Spinal cord (tissue), 10 donors: ENCODE data around the gene ADAMTS10. TPM values are rescaled to one million over a fixed set of nuclear protein-coding genes. Genes with fewer than 3 reads are reported as not detected.

Experiments used
- DNase-seq, 6 donors: peaks; one replicate each; pipeline versions ENCODE4 v3.0.0 to v3.0.0-alpha.2; 2013 to 2015; ENCODE audit warnings: low spot score in 6 of 6, low read depth in 4 of 6
- H3K27ac ChIP-seq: one replicate; pipeline ENCODE4 v1.5.1; 2013; ENCODE audit warnings: low read depth, low read length, control low read depth
- H3K27me3 ChIP-seq: one replicate; pipeline ENCODE4 v1.6.1; 2013; ENCODE audit warnings: low read length; ENCODE audit not compliant: control insufficient read depth, insufficient read depth
- H3K36me3 ChIP-seq: one replicate; pipeline ENCODE4 v1.6.1; 2013; ENCODE audit warnings: low read length; ENCODE audit not compliant: control insufficient read depth, insufficient read depth
- H3K4me1 ChIP-seq: one replicate; pipeline ENCODE4 v1.6.1; 2013; ENCODE audit warnings: low read length; ENCODE audit not compliant: control insufficient read depth, insufficient read depth
- H3K4me3 ChIP-seq: one replicate; pipeline ENCODE4 v1.5.1; 2013; ENCODE audit warnings: low read depth, low read length, control low read depth
- H3K9me3 ChIP-seq: one replicate; pipeline ENCODE4 v1.6.1; 2013; ENCODE audit warnings: low read length; ENCODE audit not compliant: control insufficient read depth, insufficient read depth
- WGBS: methylation state at CpG from one replicate; pipeline ENCODE4 v1.1.5; 2013; ENCODE audit warnings: missing lambda C conversion rate; ENCODE audit not compliant: insufficient coverage; 5-methylcytosine and 5-hydroxymethylcytosine counted together
- polyA plus RNA-seq, 2 donors: library from polyadenylated mRNA; unstranded; fragments of 120-200 nt; gene quantifications; one replicate each; pipeline ENCODE4 v1.2.1, GENCODE V29; 2013; ENCODE audit not compliant: insufficient read length in 2 of 2
- total RNA-seq, 2 donors: library from RNA; depleted of rRNA in 1 of 2; stranded (reverse); fragments of 120-200 nt in 1 of 2; fragments of >200 nt in 1 of 2; gene quantifications; one replicate each; pipeline versions ENCODE4 v1.2.3 to v1.2.4, GENCODE V29; 2013 to 2014
- donor health status: healthy.

Gene ADAMTS10
- total and polyA plus RNA-seq, 4 donors: 32.2 to 115 (median 83.5) TPM

GRCh38 chr19:8552810-8553209 is 57.7 kb downstream of the ADAMTS10 start:
- peak in 2 of 6 donors; percentile 8 to 73 for DNase-seq
- H3K27ac ChIP-seq: no peak overlapping the region
- no peak overlapping the region for H3K4me3 ChIP-seq
- H3K27me3 ChIP-seq: no peaks in the 10 kb centered on the region
- 53% methylated on average over 10 of the region's 10 CpGs for WGBS
- peaks cover 11% of the 10 kb centered on the region for H3K36me3 ChIP-seq
- no peaks in the 10 kb centered on the region for H3K9me3 ChIP-seq
- no peaks in the 10 kb centered on the region for H3K4me1 ChIP-seq

GRCh38 chr19:8550070-8550469 is 60.4 kb downstream of the ADAMTS10 start:
- no peak overlapping the region for H3K4me3 ChIP-seq
- no peak overlapping the region for H3K27ac ChIP-seq
- H3K27me3 ChIP-seq: no peaks in the 10 kb centered on the region
- no peaks in the 10 kb centered on the region for H3K4me1 ChIP-seq
- 90% methylated on average over 15 of the region's 15 CpGs for WGBS
- H3K9me3 ChIP-seq: no peaks in the 10 kb centered on the region
- no peak for DNase-seq
- peaks cover 14% of the 10 kb centered on the region for H3K36me3 ChIP-seq

GRCh38 chr19:8545743-8546142 is 64.8 kb downstream of the ADAMTS10 start:
- no peak for DNase-seq
- H3K36me3 ChIP-seq: peaks cover 18% of the 10 kb centered on the region

GRCh38 chr19:8544168-8544567 is 66.3 kb downstream of the ADAMTS10 start:
- Histone ChIP-seq H3K4me1 (no peaks in the 10 kb centered on the region), H3K27me3 (no peaks in the 10 kb centered on the region), H3K36me3 (peaks cover 16% of the 10 kb centered on the region), H3K4me3 (no peak overlapping the region), H3K9me3 (no peaks in the 10 kb centered on the region), H3K27ac (no peak overlapping the region)
- no peak for DNase-seq
- 94% methylated on average over 20 of the region's 20 CpGs for WGBS

More at GRCh38 chr19:8545743-8546142, 64.8 kb downstream of the ADAMTS10 start:
- no peaks in the 10 kb centered on the region for H3K9me3 ChIP-seq
- WGBS: 93% methylated on average over 3 of the region's 8 CpGs
- H3K27ac ChIP-seq: no peak overlapping the region
- H3K27me3 ChIP-seq: no peaks in the 10 kb centered on the region
- H3K4me1 ChIP-seq: no peaks in the 10 kb centered on the region
- no peak overlapping the region for H3K4me3 ChIP-seq

GRCh38 chr19:8539621-8540149 is 70.8 kb downstream of the ADAMTS10 start:
- Histone ChIP-seq H3K27me3 (no peaks in the 10 kb centered on the region), H3K9me3 (no peaks in the 10 kb centered on the region), H3K4me3 (no peak overlapping the region), H3K36me3 (peaks cover 6% of the 10 kb centered on the region), H3K4me1 (no peaks in the 10 kb centered on the region), H3K27ac (no peak overlapping the region)
- 94% methylated on average over 12 of the region's 12 CpGs for WGBS
- DNase-seq: no peak

GRCh38 chr19:8537099-8537498 is 73.4 kb downstream of the ADAMTS10 start:
- DNase-seq: no peak
- no peaks in the 10 kb centered on the region for H3K9me3 ChIP-seq
- WGBS: no CpG with 5 or more reads among the region's 3 CpGs
- no peak overlapping the region for H3K4me3 ChIP-seq
- no peak overlapping the region for H3K27ac ChIP-seq
- H3K36me3 ChIP-seq: peaks cover 2% of the 10 kb centered on the region
- H3K4me1 ChIP-seq: no peaks in the 10 kb centered on the region
- no peaks in the 10 kb centered on the region for H3K27me3 ChIP-seq

- no peaks in the 10 kb centered on the region for H3K4me1 ChIP-seq
These were observed 74.2 kb downstream of the ADAMTS10 start for GRCh38 chr19:8536282-8536681.

GRCh38 chr19:8532225-8532624 is 78.3 kb downstream of the ADAMTS10 start:
- 67% methylated on average over 1 of the region's 2 CpGs for WGBS
- no peaks in the 10 kb centered on the region for H3K27me3 ChIP-seq
- no peak for DNase-seq
- H3K36me3 ChIP-seq: peaks cover 8% of the 10 kb centered on the region
- H3K4me3 ChIP-seq: no peak overlapping the region
- H3K9me3 ChIP-seq: no peaks in the 10 kb centered on the region
- H3K4me1 ChIP-seq: peaks cover 2% of the 10 kb centered on the region
- no peak overlapping the region for H3K27ac ChIP-seq

More at GRCh38 chr19:8536282-8536681, 74.2 kb downstream of the ADAMTS10 start:
- DNase-seq: no peak
- no peaks in the 10 kb centered on the region for H3K9me3 ChIP-seq
- H3K36me3 ChIP-seq: peaks cover 2% of the 10 kb centered on the region
- no peak overlapping the region for H3K27ac ChIP-seq
- H3K4me3 ChIP-seq: no peak overlapping the region
- 80% methylated on average over 21 of the region's 22 CpGs for WGBS
- H3K27me3 ChIP-seq: no peaks in the 10 kb centered on the region

- Histone ChIP-seq H3K4me3 (no peak overlapping the region), H3K27ac (no peak overlapping the region), H3K4me1 (peaks cover 9% of the 10 kb centered on the region), H3K27me3 (no peaks in the 10 kb centered on the region), H3K36me3 (peaks cover 8% of the 10 kb centered on the region), H3K9me3 (no peaks in the 10 kb centered on the region)
- DNase-seq: no peak
- 90% methylated on average over 2 of the region's 7 CpGs for WGBS
These were observed 79.0 kb downstream of the ADAMTS10 start for GRCh38 chr19:8531470-8531869.
